Motor neuron (in vitro differentiated cells): ENCODE results near the gene SPTBN4. TPM values are rescaled to one million over a fixed set of nuclear protein-coding genes. Genes with fewer than 3 reads are reported as not detected.
"Not testable (repeated sequence)": the region's sequence is repeated elsewhere in the genome, so short reads cannot be mapped to it uniquely, and the experiment has no call there.

Experiments used
- ATAC-seq, 8 experiments: fragments of 200-7000 bp; cut with Tn5 transposase; replicated peaks in 6 of 8; 2 replicates each; pipeline ENCODE4 v1.8.0; 2021; ENCODE audit warnings: mild to moderate bottlenecking in 8 of 8, moderate library complexity in 8 of 8
- H3K27ac ChIP-seq, 2 donors: fragments of 250-450 bp; sonication (Bioruptor Pico); 2 replicates each; pipeline ENCODE4 v1.9.0; 2021; ENCODE audit warnings: antibody characterized with exemption in 2 of 2, mild to moderate bottlenecking in 2 of 2, moderate library complexity in 1 of 2
- H3K4me1 ChIP-seq, 2 donors: fragments of 250-450 bp; sonication (Bioruptor Pico); replicated peaks in 1 of 2; 2 replicates each; pipeline ENCODE4 v1.6.1; 2021; ENCODE audit warnings: antibody characterized with exemption in 2 of 2, mild to moderate bottlenecking in 2 of 2, moderate library complexity in 1 of 2
- H3K4me3 ChIP-seq, 5 donors: fragments of 250-450 bp; sonication (Bioruptor Pico); 2 replicates each; pipeline ENCODE4 v1.9.0; 2021; ENCODE audit warnings: antibody characterized with exemption in 5 of 5, mild to moderate bottlenecking in 5 of 5, moderate library complexity in 4 of 5
- WGBS, 10 experiments: fragments of 450-650 bp; shearing (Covaris generic); methylation state at CpG; one replicate each; pipeline ENCODE4 v1.0.0; 2022; 5-methylcytosine and 5-hydroxymethylcytosine counted together
- in situ Hi-C, 9 experiments: fragments of 400-800 bp; cut with MboI; loops; one replicate each; pipeline ENCODE4 v1.15.0; 2021; ENCODE audit warnings: low sequenced_read_pairs in 9 of 9, low pct_unique_long_range_greater_than_20kb in 2 of 9; ENCODE audit not compliant: unreplicated experiment in 9 of 9
- total RNA-seq, 8 experiments: library from RNA; unstranded; fragments of 300-600 nt; gene quantifications; 2 replicates each; pipeline versions ENCODE4 v1.2.3 to v1.2.4, GENCODE V29; 2022

SPTBN4 gene
- total RNA-seq, 8 experiments from 2014 or later: 0.56 to 10.1 (median 3.0) TPM

GRCh38 chr19:40444000-40444824, 22.6 kb upstream of the SPTBN4 start, which contains the start of gene SERTAD3:
Gene SERTAD3, minus strand, starts transcription at chr19:40444335. Its CDS starts 2,255 bp downstream, at chr19:40442080.
- peak within 1 kb of the TSS; percentile 52 to 86 (median 66) for H3K4me3 ChIP-seq
- in situ Hi-C loops: no loop called here
- peak within 1 kb of the TSS; percentile 86 to 92 for H3K27ac ChIP-seq
- peak; percentile 60 to 80 (median 76) for ATAC-seq
- no CpG with 5 or more reads among the region's 72 CpGs for WGBS, 10 experiments
- peaks cover 12 to 21% of the 10 kb centered on the region in 2 donors for H3K4me1 ChIP-seq

GRCh38 chr19:40444825-40445312, 21.9 kb upstream of the SPTBN4 start:
- 8 to 56% (median 20%) methylated on average over 1 to 11 of the region's 18 CpGs; no CpG with 5 or more reads in 1 of the 10 experiments for WGBS, 10 experiments

DNA sequence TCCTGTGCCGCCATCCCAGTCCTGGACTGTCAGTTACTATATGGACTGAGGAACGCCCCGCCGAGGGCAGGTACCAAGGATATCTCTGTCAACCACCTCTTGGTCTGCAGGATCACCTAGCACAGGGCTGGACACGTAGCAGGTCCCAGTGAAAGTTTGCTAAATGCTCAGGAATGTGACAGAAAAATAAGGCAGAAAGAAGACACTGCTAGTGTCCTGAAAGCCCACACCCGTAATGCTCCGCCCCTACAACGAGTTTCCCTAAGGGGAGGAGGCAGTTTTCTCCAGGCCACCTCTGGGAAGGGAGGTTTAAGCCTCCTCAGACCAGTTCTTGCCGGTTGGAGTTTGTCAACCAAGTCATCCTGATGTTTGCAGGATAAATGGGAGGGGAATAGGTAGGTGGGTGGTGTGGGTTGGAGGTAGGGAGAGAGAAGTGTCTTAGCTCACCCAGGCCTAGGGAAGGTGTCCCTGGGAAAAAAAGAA, 21.0 kb upstream of the SPTBN4 start:
- Histone ChIP-seq H3K4me3 (no peak overlapping the region), H3K4me1 (peaks cover 12 to 21% of the 10 kb centered on the region in 2 donors), H3K27ac (peak overlapping the region in 1 of 2 donors; percentile 53)
- 0 to 77% (median 47%) methylated on average over 1 to 7 of the region's 9 CpGs; no CpG with 5 or more reads in 2 of the 10 experiments for WGBS, 10 experiments
- peak in 2 of 8 experiments; percentile 2 to 4 for ATAC-seq
- in situ Hi-C loops: no loop called here

More at GRCh38 chr19:40444825-40445312, 21.9 kb upstream of the SPTBN4 start:
- in situ Hi-C loops: no loop called here
- H3K27ac ChIP-seq: peak overlapping the region; percentile 86 to 92
- peaks cover 12 to 21% of the 10 kb centered on the region in 2 donors for H3K4me1 ChIP-seq
- peak overlapping the region; percentile 52 to 86 (median 66) for H3K4me3 ChIP-seq
- ATAC-seq: no peak

DNA sequence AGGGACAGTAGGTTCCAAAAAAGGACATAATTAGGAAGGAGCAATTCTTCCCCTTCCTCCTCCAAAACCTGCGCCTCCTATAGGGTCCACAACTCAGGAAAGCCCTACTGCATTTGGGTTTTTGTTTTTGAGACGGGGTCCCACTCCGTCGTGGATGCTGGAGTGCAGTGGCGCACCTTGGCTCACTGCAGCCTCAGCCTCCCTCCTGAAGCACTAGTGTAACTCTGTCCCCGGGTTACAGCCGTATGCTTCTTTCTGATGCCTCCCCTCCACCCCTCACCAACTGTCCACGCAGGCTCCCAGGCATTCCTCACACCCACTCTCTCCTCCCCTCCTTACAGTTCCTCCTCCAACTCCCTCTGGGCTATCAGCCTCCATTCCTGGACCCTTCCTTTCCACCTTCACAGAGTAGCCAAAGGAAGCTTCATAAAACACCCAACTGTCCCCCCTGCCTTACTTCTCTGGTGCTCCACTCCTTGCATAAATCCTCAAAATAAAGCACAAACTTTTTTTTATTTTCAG, 20.5 kb upstream of the SPTBN4 start:
- 50 to 90% (median 78%) methylated on average over 1 to 5 of the region's 8 CpGs; no CpG with 5 or more reads in 6 of the 10 experiments for WGBS, 10 experiments
- in situ Hi-C loops: no loop called here
- no peak for ATAC-seq
- H3K4me1 ChIP-seq: peaks cover 12 to 21% of the 10 kb centered on the region in 2 donors
- H3K27ac ChIP-seq: peak overlapping the region in 1 of 2 donors; percentile 53
- H3K4me3 ChIP-seq: no peak overlapping the region

DNA sequence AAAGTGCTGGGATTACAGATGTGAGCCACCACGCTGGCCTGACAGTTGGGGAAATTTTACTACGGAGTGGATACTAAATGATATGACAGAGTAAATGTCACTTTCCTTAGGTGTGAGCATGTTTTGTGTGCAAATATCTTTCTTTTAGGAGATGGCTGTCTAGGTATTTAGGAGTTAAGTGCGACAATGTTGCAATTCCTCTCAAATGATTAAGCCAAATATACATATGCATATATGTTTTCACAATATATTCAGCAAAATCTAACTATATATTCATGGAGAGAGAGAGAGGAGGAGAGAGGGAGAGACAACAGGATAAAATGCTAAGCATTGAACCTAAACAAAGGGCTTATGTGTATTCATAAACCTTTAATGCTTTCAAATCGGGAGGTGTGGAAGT, 17.3 kb upstream of the SPTBN4 start:
- in situ Hi-C loops: no loop called here
- Histone ChIP-seq H3K27ac (no peak overlapping the region), H3K4me1 (peaks cover 12 to 15% of the 10 kb centered on the region in 2 donors), H3K4me3 (no peak overlapping the region)
- ATAC-seq: no peak
- WGBS, 10 experiments: 60 to 100% (median 100%) methylated on average over 1 to 3 of the region's 4 CpGs; no CpG with 5 or more reads in 3 of the 10 experiments

- Histone ChIP-seq H3K4me3 (no peak overlapping the region), H3K4me1 (peaks cover 5 to 8% of the 10 kb centered on the region in 2 donors), H3K27ac (no peak overlapping the region)
- in situ Hi-C loops: no loop called here
- ATAC-seq: no peak
- WGBS, 10 experiments: 85 to 100% (median 100%) methylated on average over 1 to 4 of the region's 4 CpGs; no CpG with 5 or more reads in 3 of the 10 experiments
Measured at GRCh38 chr19:40450664-40451063, 16.1 kb upstream of the SPTBN4 start.

DNA sequence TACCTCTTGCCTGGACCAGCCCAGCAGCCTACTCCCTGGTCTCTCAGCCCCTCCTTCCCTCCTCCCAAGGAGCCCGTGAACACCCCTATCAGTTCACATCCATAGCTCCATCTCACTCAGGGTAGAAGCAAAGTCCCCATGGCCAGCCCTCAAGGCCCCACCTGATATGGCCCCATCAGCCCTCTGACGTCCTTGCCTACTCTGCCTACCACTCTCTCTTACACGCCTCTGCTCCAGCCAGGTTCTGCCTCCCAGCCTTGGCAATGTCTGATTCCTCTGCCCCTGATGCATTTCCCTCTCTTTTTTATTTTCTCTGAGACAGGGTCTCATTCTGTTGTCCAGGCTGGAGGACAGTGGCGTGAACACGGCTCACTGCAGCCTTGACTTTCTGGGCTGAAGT, 14.8 kb upstream of the SPTBN4 start:
- 48 to 100% (median 76%) methylated on average over 1 to 2 of the region's 5 CpGs; no CpG with 5 or more reads in 4 of the 10 experiments for WGBS, 10 experiments
- no peak overlapping the region for H3K4me3 ChIP-seq
- H3K27ac ChIP-seq: no peak overlapping the region
- in situ Hi-C loops: no loop called here
- no peaks in the 10 kb centered on the region for H3K4me1 ChIP-seq
- peak in 3 of 8 experiments; percentile 16 to 23 (median 20) for ATAC-seq

DNA sequence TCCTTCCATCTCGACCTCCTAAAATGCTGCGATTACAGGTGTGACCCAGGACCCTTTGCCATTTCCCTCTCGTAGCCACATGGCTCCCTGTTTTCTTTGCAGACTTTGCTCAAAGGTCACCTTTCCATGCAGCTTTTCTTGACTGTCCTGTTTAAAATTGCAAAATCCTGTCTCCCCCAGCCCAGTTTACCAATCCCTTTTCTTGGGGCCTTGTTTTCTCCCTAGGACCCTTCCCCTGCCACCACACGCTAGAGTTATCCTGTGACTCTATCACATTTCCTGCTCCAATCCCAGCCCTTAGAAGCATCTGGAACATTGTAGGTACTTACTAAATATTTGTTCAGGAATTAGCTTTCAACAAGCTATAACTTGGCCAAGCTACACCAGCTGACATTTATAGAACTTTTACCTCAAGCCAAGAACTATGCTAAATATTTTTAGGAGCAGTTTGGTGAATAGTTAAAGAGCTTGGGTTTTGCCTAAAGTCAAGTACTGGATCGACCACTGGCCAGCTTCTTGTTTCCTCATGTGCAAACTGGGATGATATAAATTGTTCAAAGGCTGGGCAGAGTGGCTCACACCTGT, 13.6 kb upstream of the SPTBN4 start:
- H3K4me3 ChIP-seq: no peak overlapping the region
- no peak for ATAC-seq
- in situ Hi-C loops: no loop called here
- no peaks in the 10 kb centered on the region for H3K4me1 ChIP-seq
- WGBS, 10 experiments: 70 to 100% (median 82%) methylated on average over 1 to 4 of the region's 5 CpGs; no CpG with 5 or more reads in 2 of the 10 experiments
- H3K27ac ChIP-seq: no peak overlapping the region

DNA sequence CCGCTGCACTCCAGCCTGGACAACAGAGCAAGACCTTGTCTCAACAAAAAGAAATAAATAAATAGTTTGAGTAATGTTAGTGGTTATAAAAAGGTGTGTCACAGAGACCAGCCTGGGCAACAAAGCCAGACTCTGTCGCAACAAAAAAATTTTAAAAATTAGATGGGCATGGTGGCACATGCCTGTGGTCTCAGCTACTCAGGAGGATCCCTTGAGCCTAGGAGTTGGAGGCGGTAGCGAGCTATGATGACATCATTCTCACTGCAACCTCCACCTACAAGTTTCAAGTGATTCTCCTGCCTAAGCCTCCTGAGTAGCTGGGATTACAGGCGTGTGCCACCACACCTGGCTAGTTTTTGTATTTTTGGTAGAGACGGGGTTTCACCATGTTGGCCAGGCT, 12.9 kb upstream of the SPTBN4 start:
- 83 to 100% (median 100%) methylated on average over 1 to 4 of the region's 6 CpGs; no CpG with 5 or more reads in 2 of the 10 experiments for WGBS, 10 experiments
- ATAC-seq, H3K27ac ChIP-seq, H3K4me3 ChIP-seq, H3K4me1 ChIP-seq, in situ Hi-C loops: not testable (repeated sequence)

- ATAC-seq: no peak
- in situ Hi-C loops: no loop called here
- Histone ChIP-seq H3K4me1 (no peaks in the 10 kb centered on the region), H3K27ac (no peak overlapping the region), H3K4me3 (no peak overlapping the region)
- 53 to 100% (median 91%) methylated on average over 1 to 4 of the region's 5 CpGs; no CpG with 5 or more reads in 3 of the 10 experiments for WGBS, 10 experiments
Measured at GRCh38 chr19:40457048-40457447, 9.8 kb upstream of the SPTBN4 start.

DNA sequence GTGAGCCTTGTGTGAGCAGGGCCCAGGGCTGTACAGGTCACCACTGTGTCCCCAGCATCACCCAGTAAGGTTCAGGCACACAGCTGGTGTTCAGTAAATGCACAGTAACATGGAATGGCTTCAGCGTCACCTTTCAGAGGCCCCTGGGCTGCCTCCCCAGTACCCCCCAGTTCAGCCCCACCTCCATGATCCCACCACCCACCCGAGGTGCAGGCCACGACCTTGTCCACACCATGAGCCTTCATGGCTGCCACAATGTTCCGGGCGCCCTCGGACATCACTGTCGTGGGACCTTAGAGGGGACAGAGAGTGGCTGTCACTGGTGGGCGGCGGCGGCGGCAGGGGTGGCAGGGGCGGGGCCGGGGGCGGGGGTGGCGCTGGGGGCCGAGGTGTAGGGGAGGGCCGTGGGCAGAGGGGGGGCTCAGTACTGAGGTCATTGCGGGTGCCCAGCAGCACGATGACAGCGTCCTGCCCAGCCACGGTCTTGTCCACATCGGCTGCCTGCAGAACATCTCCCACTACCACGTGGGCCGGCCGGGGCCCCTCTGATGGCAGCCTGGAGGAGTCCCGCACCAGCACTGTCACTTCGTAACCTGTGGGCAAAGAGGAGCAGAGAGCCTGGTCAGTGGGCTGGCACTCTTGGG, 8.7 kb upstream of the SPTBN4 start:
- H3K27ac ChIP-seq: no peak overlapping the region
- H3K4me1 ChIP-seq: no peaks in the 10 kb centered on the region
- in situ Hi-C loops: no loop called here
- 96% methylated on average over 5 of the region's 27 CpGs; no CpG with 5 or more reads in 9 of the 10 experiments for WGBS, 10 experiments
- no peak overlapping the region for H3K4me3 ChIP-seq
- peak in 1 of 8 experiments; percentile 9 for ATAC-seq

- 93 to 100% (median 100%) methylated on average over 1 to 3 of the region's 3 CpGs; no CpG with 5 or more reads in 6 of the 10 experiments for WGBS, 10 experiments
- in situ Hi-C loops: no loop called here
- no peak overlapping the region for H3K27ac ChIP-seq
- no peaks in the 10 kb centered on the region for H3K4me1 ChIP-seq
- H3K4me3 ChIP-seq: no peak overlapping the region
- ATAC-seq: no peak
Measured at GRCh38 chr19:40458597-40458974, 8.2 kb upstream of the SPTBN4 start.
